Transverse colon (tissue), 4 donors: ENCODE measurements around the gene MEGF11. TPM values are rescaled to one million over a fixed set of nuclear protein-coding genes. Genes with fewer than 3 reads are reported as not detected.
"Not testable (repeated sequence)": the region's sequence is repeated elsewhere in the genome, so short reads cannot be mapped to it uniquely, and the experiment has no call there.

Source experiments
- DNase-seq: peaks from one replicate; pipeline ENCODE4 v3.0.0-alpha.2; 2019
- H3K27ac ChIP-seq, 4 donors: fragments of 200-600 bp; sonication (generic); 2 replicates each; pipeline ENCODE4 v1.5.1; 2016 to 2018; ENCODE audit warnings: inconsistent platforms in 4 of 4
- H3K27me3 ChIP-seq: fragments of 200-600 bp; sonication (generic); 2 replicates; pipeline ENCODE4 v1.5.1; 2017; ENCODE audit warnings: inconsistent platforms
- H3K36me3 ChIP-seq, 4 donors: fragments of 200-600 bp; sonication (generic); 2 replicates each; pipeline ENCODE4 v1.5.1; 2017 to 2019; ENCODE audit warnings: inconsistent platforms in 4 of 4
- H3K4me1 ChIP-seq, 4 donors: fragments of 200-600 bp; sonication (generic); 2 replicates each; pipeline ENCODE4 v1.5.1; 2017 to 2020; ENCODE audit warnings: inconsistent platforms in 4 of 4
- H3K4me3 ChIP-seq, 4 donors: fragments of 200-600 bp; sonication (generic); 1 replicate in 1 of 4; 2 replicates in 3 of 4; pipeline versions ENCODE4 v1.5.1 to v1.6.1; 2017 to 2019; ENCODE audit warnings: inconsistent platforms in 4 of 4
- H3K9me3 ChIP-seq, 2 donors: fragments of 200-600 bp; sonication (generic); 2 replicates each; pipeline ENCODE4 v1.5.1; 2017 to 2019; ENCODE audit warnings: inconsistent platforms in 2 of 2
- CTCF ChIP-seq, 5 experiments: fragments of 200-600 bp in 3 of 5; fragments of 450-650 bp in 2 of 5; sonication (generic) in 3 of 5; IDR thresholded peaks; 1 replicate in 2 of 5; 2 replicates in 3 of 5; pipeline ENCODE4 v1.5.1; 2016 to 2017; ENCODE audit warnings: antibody characterized with exemption in 5 of 5, inconsistent platforms in 3 of 5, mild to moderate bottlenecking in 2 of 5, moderate library complexity in 1 of 5
- EP300 ChIP-seq: sonication (generic); formaldehyde crosslinking; IDR thresholded peaks from one replicate; pipeline ENCODE4 v1.6.1; 2017; ENCODE audit warnings: antibody characterized with exemption, low read depth
- POLR2A ChIP-seq: fragments of 450-650 bp; IDR thresholded peaks from one replicate; pipeline ENCODE4 v1.6.1; 2016; ENCODE audit warnings: antibody characterized with exemption, mild to moderate bottlenecking, moderate library complexity
- POLR2AphosphoS5 ChIP-seq, 3 donors: sonication (generic); formaldehyde crosslinking; IDR thresholded peaks; one replicate each; pipeline ENCODE4 v1.6.1; 2016; ENCODE audit warnings: antibody characterized with exemption in 3 of 3
- WGBS, 2 donors: methylation state at CpG; one replicate each; pipeline ENCODE4 v1.1.5; 2018; ENCODE audit warnings: low coverage in 1 of 2; 5-methylcytosine and 5-hydroxymethylcytosine counted together
- in situ Hi-C, 4 donors: fragments of 200-750 bp; cut with MboI; loops; one replicate each; pipeline versions ENCODE4 v1.15.0 to v1.15.1; 2017; ENCODE audit warnings: low sequenced_read_pairs in 3 of 4, low pct_ligation_motif_present in 1 of 4, low pct_unique_long_range_greater_than_20kb in 1 of 4
- intact Hi-C: fragments of 100-400 bp; cut with DNase I; formaldehyde crosslinking; loops from one replicate; pipeline ENCODE4 v1.15.1; 2023; ENCODE audit warnings: low total_unique reads
- total RNA-seq, 4 donors: library from RNA; depleted of rRNA; stranded (reverse); fragments of >200 nt; gene quantifications; one replicate each; pipeline ENCODE4 v1.1.0, GENCODE V29; 2016

Gene MEGF11
- total RNA-seq, 4 donors from 2014 or later: 0.16 TPM; not detected in 3

- 50 to 78% methylated on average over 2 to 7 of the region's 7 CpGs for WGBS, 2 donors
- H3K4me1 ChIP-seq: peaks cover 0 to 7% (median 3%) of the 10 kb centered on the region in 4 donors
- in situ Hi-C loops: no loop called here
Measured at GRCh38 chr15:66006986-66007385, 246.6 kb downstream of the MEGF11 start.

DNA sequence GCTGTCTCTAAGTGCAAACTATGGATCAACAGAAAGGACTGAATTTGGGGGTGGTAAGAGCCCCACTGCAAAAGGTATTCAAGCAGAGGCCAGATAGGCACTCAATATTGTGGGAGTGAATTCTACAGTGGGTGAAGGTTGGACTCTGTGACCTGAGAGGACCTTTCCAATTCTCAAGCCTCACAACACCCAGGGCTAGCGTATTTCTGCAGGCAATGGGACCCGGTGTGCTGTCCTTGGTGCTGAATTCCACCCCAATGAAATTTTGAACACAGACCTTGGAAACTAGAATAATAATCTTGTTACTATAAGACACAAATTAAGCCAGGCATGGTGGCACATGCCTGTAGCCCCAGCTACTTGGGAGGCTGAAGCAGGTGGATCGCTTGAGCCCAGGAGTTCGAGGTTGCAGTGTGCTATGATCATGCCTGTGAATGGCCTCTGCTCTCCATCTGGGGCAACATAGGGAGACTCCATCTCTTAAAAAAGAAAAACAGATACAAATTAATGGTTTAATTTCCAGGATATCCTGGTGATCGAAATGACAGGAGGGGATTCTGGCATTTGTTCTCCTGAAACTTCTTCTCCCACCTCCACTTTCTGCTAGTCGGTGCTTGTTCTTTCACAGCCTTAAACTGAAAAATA is 248.8 kb downstream of the MEGF11 start:
- 47 to 61% methylated on average over 4 to 6 of the region's 6 CpGs for WGBS, 2 donors
- no peak overlapping the region for H3K4me3 ChIP-seq
- in situ Hi-C loops: no loop called here
- intact Hi-C loops: no loop called here
- H3K4me1 ChIP-seq: peaks cover 0 to 7% (median 3%) of the 10 kb centered on the region in 4 donors
- H3K9me3 ChIP-seq: no peaks in the 10 kb centered on the region
- no peaks in the 10 kb centered on the region for H3K36me3 ChIP-seq
- TF ChIP-seq CTCF (IDR thresholded peaks at IDR 0.05) (no peak), EP300 (no peak), POLR2A (no peak), POLR2AphosphoS5 (IDR thresholded peaks at IDR 0.05) (no peak)
- no peak overlapping the region for H3K27ac ChIP-seq
- no peak for DNase-seq
- no peaks in the 10 kb centered on the region for H3K27me3 ChIP-seq

More at GRCh38 chr15:66006986-66007385, 246.6 kb downstream of the MEGF11 start:
- Histone ChIP-seq H3K27ac (no peak overlapping the region), H3K9me3 (no peaks in the 10 kb centered on the region), H3K4me3 (no peak overlapping the region), H3K27me3 (no peaks in the 10 kb centered on the region), H3K36me3 (no peaks in the 10 kb centered on the region)
- no peak for DNase-seq
- intact Hi-C loops: no loop called here
- no peak for TF ChIP-seq POLR2AphosphoS5 (IDR thresholded peaks at IDR 0.05)
- no peak for TF ChIP-seq EP300
- no peak for TF ChIP-seq CTCF (IDR thresholded peaks at IDR 0.05)
- TF ChIP-seq POLR2A: no peak

GRCh38 chr15:66003129-66003528 is 250.4 kb downstream of the MEGF11 start:
- H3K4me3 ChIP-seq, H3K27ac ChIP-seq, H3K36me3 ChIP-seq, H3K9me3 ChIP-seq, H3K27me3 ChIP-seq, intact Hi-C loops, H3K4me1 ChIP-seq, in situ Hi-C loops, DNase-seq: not testable (repeated sequence)
- WGBS, 2 donors: 83 to 100% methylated on average over 4 of the region's 4 CpGs

- TF ChIP-seq POLR2AphosphoS5 (IDR thresholded peaks at IDR 0.05): no peak
- no peak for TF ChIP-seq EP300
- TF ChIP-seq POLR2A: no peak
- no peak for TF ChIP-seq CTCF (IDR thresholded peaks at IDR 0.05)
- no peak for DNase-seq
- no peak overlapping the region for H3K4me3 ChIP-seq
- no peak overlapping the region for H3K27ac ChIP-seq
- H3K4me1 ChIP-seq: no peaks in the 10 kb centered on the region
- intact Hi-C loops: no loop called here
- no peaks in the 10 kb centered on the region for H3K27me3 ChIP-seq
- WGBS, 2 donors: 44 to 48% methylated on average over 5 to 8 of the region's 8 CpGs
- no peaks in the 10 kb centered on the region for H3K36me3 ChIP-seq
- no peaks in the 10 kb centered on the region for H3K9me3 ChIP-seq
- in situ Hi-C loops: no loop called here
Measured at GRCh38 chr15:66001717-66002426, 251.7 kb downstream of the MEGF11 start.
